HG03064 (cell line): ENCODE results near the gene ALDH1L2.
"Not testable (repeated sequence)": the region's sequence is repeated elsewhere in the genome, so short reads cannot be mapped to it uniquely, and the experiment has no call there.

ENCODE experiments used
- ATAC-seq: cut with Tn5 transposase; IDR thresholded peaks from one replicate; pipeline ENCODE4 v1.9.1; 2021; ENCODE audit warnings: low read depth; ENCODE audit not compliant: unreplicated experiment

The ALDH1L2 gene

GRCh38 chr12:104990950-104991349, 93.3 kb downstream of the ALDH1L2 start:
- ATAC-seq = no peak

GRCh38 chr12:104986022-104986941, 98.0 kb downstream of the ALDH1L2 start, which contains the start of gene NOPCHAP1:
NOPCHAP1 (plus strand) TSS chr12:104986316; CDS start chr12:104986353, 37 bp downstream.
- peak; percentile 93 for ATAC-seq

DNA sequence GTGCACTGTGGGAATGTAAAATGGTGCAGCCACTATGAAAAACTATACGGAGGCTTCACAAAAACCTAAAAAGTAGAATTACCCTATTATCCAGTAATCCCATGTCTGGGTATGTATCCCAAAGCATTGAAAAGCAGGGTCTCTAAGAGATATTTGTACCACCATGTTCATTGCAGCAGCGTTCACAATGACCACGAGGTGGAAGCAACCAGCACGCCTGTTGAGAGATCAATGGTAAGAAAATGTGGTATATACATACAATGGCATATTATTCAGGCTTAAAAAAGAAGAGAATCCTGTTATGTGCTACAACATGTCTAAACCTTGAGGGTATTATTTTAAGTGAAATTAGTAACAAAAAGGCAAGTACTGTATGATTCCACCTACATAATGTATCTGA, 99.1 kb downstream of the ALDH1L2 start:
- no peak for ATAC-seq

- not testable (repeated sequence) for ATAC-seq
These were observed 106.6 kb downstream of the ALDH1L2 start for GRCh38 chr12:104977688-104978087.

GRCh38 chr12:104976703-104977102, 107.6 kb downstream of the ALDH1L2 start:
- ATAC-seq = no peak

GRCh38 chr12:104975587-104976343, 108.5 kb downstream of the ALDH1L2 start:
- no peak for ATAC-seq

DNA sequence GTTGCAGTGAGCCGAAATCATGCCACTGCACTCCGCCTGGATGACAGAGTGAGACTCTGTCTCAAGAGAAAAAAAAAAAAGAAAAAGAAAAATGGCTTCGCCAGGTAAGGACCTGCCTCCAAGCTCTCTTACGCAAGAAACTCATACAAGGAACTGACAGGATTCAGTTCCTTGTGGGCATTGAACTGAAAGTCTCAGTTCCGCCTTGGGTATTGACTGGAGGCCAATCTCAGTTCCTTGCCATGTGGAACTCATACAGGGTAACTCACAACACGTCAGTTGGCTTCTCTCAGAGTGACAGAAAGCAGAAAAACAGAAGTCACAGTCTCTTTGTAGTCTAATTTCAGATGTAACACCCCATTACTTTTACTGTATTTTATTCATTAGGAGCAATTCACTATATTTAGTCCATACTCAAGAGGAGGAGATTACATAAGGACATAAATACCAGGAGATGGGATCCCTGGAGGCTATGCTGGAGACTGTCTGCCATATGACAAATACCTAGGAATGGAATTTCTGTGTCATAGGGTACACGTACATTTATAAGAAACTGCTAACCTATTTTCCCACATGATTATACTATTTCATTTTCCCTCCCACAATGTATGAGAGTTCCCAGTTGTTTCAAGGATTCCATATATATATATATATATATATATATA, 109.5 kb downstream of the ALDH1L2 start:
- peak; percentile 95 for ATAC-seq

DNA sequence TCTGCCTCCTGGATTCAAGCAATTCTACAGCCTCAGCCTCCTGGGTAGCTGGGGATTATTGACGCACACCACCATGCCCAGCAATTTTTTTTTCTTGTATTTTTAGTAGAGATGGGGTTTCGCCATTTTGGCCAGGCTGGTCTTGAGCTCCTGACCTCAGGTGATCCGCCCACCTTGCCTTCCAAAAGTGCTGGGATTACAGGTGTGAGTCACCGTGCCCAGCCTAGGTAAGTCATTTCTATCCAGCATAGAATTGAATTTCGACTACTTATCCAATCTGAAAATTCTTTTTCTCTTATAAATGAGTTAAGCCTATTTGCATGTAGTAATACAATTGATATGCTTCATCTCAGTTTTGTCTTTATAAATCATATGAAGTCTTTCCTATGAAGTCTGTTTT, 111.0 kb downstream of the ALDH1L2 start:
- no peak for ATAC-seq

DNA sequence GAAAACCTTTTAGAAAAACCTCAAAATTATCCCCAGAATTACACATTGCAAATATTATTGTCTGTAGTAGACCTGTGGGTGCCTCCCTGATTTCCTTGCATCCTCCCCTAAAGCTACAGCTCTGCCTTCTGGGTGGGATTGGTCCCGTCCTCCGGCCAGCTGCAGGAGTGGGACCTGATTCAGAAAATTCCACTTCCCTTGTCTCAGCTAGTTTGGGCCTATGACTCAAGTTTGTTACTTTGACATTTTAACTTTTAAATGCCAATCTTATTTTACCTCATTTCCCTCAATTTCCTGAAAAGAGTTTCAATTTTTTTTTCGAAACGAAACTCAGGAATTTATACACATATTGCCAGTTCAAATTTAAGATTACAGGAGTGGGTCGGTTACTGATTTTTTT, 113.0 kb downstream of the ALDH1L2 start:
- no peak for ATAC-seq
